ENCODE results near the gene RRAGB.
"Not testable (repeated sequence)": the region's sequence is repeated elsewhere in the genome, so short reads cannot be mapped to it uniquely, and the experiment has no call there.

The RRAGB gene

DNA sequence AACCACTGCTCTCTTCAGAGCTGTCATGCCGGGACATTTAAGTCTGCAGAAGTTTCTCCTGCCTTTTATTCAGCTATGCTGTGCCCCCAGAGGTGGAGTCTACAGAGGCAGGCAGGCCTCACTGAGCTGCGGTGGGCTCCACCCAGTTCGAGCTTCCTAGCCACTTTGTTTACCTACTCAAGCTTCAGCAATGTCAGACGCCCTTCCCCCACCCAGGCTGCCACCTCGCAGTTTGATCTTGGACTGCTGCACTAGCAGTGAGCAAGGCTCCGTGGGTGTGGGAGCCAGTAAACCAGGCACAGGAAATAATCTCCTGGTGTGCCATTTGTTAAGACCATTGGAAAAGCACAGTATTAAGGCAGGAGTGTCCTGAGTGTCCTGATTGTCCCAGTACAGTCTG is 56.9 kb downstream of the RRAGB start:
- FAIRE-seq, result not testable (repeated sequence)

DNA sequence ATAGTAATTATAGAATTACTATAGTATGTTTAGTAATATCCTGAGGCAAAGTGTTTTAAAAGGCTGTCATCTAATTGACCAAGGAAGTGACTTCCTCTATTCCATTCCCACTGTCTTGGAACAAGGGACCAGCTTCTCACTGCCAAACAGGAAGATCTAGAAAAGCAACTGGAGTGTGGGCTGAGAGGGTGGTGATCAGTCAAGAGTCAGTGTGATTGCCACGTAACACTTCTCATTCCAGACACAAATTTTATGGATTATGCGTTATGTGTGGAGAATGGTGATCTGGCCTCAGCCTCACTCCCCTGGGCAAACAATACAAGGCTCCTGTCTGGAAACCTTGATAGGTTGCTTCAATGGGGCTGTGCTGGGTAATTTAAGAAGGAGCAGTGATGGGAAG is 60.0 kb downstream of the RRAGB start:
- no peak for FAIRE-seq

DNA sequence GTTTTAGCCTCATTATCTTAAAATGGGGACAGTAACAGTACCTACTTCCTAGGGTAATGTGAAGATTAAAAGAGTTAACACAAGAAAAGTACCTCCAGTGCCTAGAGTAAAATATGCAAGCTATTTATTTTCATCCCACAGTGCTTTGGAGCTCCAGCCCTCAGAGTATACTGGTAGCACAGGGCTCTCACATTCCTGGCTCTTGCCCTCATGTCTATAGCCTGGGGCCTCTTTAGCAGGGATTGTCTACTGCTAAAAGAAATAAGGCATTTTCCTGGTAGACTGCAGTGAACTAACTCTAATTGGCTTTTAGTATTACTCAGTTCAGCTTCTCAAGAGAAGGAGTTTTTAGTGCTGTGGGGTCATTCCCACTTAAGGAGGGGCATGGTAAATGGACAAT is 60.8 kb downstream of the RRAGB start:
- FAIRE-seq, result no peak

DNA sequence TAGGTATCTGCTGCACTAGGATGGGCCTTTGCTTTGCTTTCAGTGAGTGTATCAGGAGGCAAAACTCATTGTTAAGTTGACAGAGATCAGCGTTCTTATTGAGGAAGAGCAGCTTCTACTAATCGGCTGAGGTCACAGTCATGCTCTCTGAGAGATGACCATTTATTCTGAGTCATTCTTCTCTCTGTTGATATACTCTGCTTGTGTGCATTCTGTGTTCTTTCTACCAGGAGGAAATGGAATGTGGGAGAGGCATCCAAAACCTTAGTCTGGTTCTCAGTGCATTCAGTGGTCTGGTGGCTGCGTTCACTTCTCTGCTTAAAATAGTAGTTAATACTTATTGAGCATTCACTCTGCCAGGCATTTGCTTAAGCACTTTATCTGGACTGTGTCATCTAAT is 66.2 kb downstream of the RRAGB start:
- no peak for FAIRE-seq

DNA sequence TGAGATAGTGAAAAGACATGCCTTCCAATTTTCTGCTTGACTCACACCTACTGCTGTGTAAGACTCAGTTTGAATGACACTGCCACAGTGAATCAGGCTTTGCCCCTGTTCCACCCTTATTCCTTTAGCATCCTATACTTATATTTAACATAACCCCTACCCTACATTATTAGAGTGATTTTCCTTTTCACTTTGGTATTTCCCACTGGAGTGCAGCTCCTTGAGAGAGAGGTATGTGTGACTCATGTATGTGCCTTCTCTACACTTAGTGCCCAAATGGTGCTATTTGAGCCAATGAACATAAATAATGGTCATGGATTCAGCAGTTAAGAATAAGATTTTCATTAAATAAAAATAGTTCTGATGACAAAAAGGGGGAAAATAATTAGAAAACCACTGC is 69.5 kb downstream of the RRAGB start:
- no peak for FAIRE-seq

DNA sequence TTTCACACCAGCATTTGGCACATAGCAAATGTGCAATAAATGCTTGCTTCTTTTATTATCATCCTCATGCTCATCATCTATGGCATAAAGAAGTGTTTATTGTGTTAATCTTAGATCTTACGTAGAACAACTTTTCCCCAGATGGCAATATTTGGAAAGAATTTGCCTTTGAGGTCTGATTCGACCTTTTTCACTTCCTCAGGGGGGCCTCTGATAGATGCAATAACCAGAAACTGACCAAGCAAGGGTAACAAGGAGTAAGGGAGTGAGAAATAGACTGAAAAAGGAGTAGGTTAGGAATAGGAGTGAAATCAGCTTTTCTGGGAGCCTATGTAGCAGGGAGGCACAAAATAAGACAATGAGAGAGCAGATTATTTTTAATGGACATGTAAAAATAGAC is 70.2 kb downstream of the RRAGB start:
- FAIRE-seq, result no peak

DNA sequence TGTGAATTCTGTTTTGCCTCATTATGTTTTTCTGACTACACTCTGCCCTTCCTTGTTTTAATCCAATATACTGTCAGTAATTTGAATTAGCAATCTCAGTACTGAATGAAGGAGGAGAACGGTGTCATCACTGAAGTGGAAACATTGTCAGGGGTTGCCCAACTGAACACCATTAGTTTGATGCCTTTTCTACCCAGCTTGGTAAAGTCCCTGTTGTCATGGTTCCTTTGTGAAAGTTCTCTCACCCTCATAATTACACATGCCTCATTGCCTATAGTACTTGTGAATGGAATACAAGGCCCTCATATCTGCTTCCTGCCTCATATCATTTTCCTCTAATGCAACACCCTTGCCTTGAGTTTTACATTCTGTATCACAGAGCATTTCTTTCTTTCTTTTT is 76.9 kb downstream of the RRAGB start:
- FAIRE-seq, result no peak

DNA sequence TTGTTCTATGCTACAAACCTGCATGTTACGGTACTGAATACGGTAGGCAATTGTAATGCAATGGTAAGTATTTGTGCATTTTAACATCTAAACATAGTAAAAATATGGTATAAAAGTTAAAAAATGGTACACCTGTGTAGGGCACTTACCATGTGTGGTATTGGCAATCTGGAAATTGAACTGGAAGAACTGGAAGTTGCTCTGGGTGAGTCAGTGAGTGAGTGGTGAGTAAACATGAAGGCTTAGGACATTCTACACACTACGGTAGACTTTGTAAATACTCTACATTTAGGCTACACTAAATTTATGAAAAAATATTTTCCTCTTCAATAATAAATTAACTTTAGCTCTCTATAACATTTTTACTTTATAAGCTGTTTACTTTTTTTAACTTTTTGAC is 78.9 kb downstream of the RRAGB start:
- FAIRE-seq, result no peak

DNA sequence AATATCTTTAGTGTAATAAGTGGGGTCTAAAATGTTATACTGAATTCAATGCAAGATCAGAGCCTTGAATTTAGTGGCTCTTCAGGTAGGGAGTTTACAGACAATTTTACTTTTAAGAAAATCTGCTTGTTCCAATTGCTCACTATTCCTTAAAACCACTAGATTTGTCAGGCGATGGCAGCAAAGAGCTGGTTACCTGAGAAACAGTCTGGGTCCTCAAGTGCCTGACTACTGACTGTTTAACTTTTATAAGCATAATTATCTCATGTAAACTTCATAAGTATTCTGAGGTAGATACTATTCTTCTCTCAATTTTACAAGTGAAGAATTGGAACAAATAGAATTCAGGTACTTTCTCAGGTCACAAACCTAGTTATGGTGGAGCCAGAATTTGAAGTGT is 84.3 kb downstream of the RRAGB start:
- FAIRE-seq, result no peak
